ENCODE measurements around the gene KLF3. TPM values are rescaled to one million over a fixed set of nuclear protein-coding genes. Genes with fewer than 3 reads are reported as not detected.

KLF3 gene
- total RNA-seq, 1 experiment from 2014 or later: 14.6 TPM

DNA sequence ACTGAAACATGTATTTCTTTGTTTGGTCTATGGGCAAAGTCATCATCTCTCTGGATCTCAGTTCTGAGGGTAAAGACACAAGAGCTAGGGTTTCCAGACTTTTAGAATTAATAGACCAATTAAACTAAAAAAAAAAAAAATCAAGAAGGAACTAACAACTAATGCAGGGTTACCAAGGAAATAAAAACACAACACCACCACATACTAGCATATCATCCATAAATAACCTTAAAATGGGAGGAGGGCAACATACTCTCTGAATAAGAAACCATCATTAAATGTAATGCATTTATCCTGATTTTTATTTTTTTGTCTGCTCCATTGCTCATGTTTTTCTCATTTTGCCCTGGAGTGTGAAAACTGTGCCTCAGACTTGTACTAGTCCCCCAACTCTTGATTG is 33.5 kb upstream of the KLF3 start:
- Histone ChIP-seq H3K9me2 (replicated peaks; ENCODE audit: low read length) (no peaks in the 10 kb centered on the region), H2AFZ (ENCODE audit: low read length) (no peak overlapping the region), H3K4me1 (ENCODE audit: insufficient read depth, low read length) (no peaks in the 10 kb centered on the region; the same call in 1 of the 2 replicates), H3K9ac (ENCODE audit: low read length) (no peak overlapping the region), H3K27ac (ENCODE audit: low read length) (no peak overlapping the region), H3K4me2 (ENCODE audit: low read length) (no peak overlapping the region), H3K9me3 (ENCODE audit: low read length) (no peaks in the 10 kb centered on the region), H4K20me1 (ENCODE audit: low read length) (no peaks in the 10 kb centered on the region), H3F3A (ENCODE audit: low read length, unreplicated experiment) (no peaks in the 10 kb centered on the region), H3K36me3 (ENCODE audit: low read depth, low read length) (no peaks in the 10 kb centered on the region), H3K27me3 (ENCODE audit: low read length) (no peaks in the 10 kb centered on the region), H3K4me3 (ENCODE audit: low read length) (no peak overlapping the region), H3K79me2 (ENCODE audit: low read length) (no peaks in the 10 kb centered on the region)
- TF ChIP-seq CTCF (conservative IDR thresholded peaks at IDR 0.05; ENCODE audit: low read depth, low read length) (no peak), EZH2 (IDR thresholded peaks at IDR 0.05; ENCODE audit: low read length, unreplicated experiment) (no peak), EZH2phosphoT487 (IDR thresholded peaks at IDR 0.05; ENCODE audit: borderline replicate concordance, low read length) (no peak)
- CTCF ChIA-PET: no interaction called here
- ATAC-seq (no peak), DNase-seq (no peak)
- POLR2A ChIA-PET (ENCODE audit: unreplicated experiment): no interaction called here
- intact Hi-C loops (cut with micrococcal nuclease): no loop called here
- no TSS peak for BruUV-seq (replicated peaks)

GRCh38 chr4:38634047-38634759 is 29.8 kb upstream of the KLF3 start:
- Histone ChIP-seq H2AFZ (ENCODE audit: low read length) (no peak overlapping the region), H3K36me3 (ENCODE audit: low read depth, low read length) (no peaks in the 10 kb centered on the region), H3K79me2 (ENCODE audit: low read length) (no peaks in the 10 kb centered on the region), H3K9ac (ENCODE audit: low read length) (no peak overlapping the region), H3K27ac (ENCODE audit: low read length) (no peak overlapping the region), H3F3A (ENCODE audit: low read length, unreplicated experiment) (no peaks in the 10 kb centered on the region), H3K4me3 (ENCODE audit: low read length) (no peak overlapping the region), H3K4me2 (ENCODE audit: low read length) (no peak overlapping the region), H3K4me1 (ENCODE audit: insufficient read depth, low read length) (no peaks in the 10 kb centered on the region), H4K20me1 (ENCODE audit: low read length) (no peaks in the 10 kb centered on the region), H3K9me3 (ENCODE audit: low read length) (no peaks in the 10 kb centered on the region), H3K9me2 (replicated peaks; ENCODE audit: low read length) (no peaks in the 10 kb centered on the region), H3K27me3 (ENCODE audit: low read length) (no peaks in the 10 kb centered on the region)
- POLR2A ChIA-PET (ENCODE audit: unreplicated experiment): no interaction called here
- no peak for TF ChIP-seq EZH2phosphoT487 (IDR thresholded peaks at IDR 0.05; ENCODE audit: borderline replicate concordance, low read length)
- no peak for TF ChIP-seq CTCF (conservative IDR thresholded peaks at IDR 0.05; ENCODE audit: low read depth, low read length)
- no peak for TF ChIP-seq EZH2 (IDR thresholded peaks at IDR 0.05; ENCODE audit: low read length, unreplicated experiment)
- ATAC-seq (no peak), DNase-seq (no peak)
- no TSS peak for BruUV-seq (replicated peaks)
- intact Hi-C loops (cut with micrococcal nuclease): no loop called here
- CTCF ChIA-PET: no interaction called here

DNA sequence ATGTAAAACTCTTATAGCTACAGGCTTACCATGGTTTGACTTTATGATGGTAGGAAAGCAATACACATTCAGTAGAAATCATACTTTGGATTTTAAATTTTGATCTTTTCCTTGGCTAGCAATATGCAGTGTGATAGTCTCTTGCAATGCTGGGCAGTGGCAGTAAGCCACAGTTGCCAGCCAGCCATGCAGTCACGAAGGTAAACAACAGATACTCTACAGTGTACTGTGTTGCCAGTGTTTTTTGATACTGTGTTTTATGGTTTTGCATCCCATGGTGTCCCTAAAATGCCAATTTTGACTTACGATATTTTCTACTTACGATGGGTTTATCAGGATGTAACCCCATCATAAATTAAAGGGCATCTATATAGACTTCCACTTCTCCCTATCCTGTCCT is 24.8 kb upstream of the KLF3 start:
- H3K4me2 ChIP-seq (ENCODE audit: low read length): no peak overlapping the region
- H3K4me1 ChIP-seq (ENCODE audit: insufficient read depth, low read length): no peaks in the 10 kb centered on the region
- intact Hi-C loops (cut with micrococcal nuclease): no loop called here
- no peaks in the 10 kb centered on the region for H3F3A ChIP-seq (ENCODE audit: low read length, unreplicated experiment)
- H2AFZ ChIP-seq (ENCODE audit: low read length): no peak overlapping the region
- no peak overlapping the region for H3K4me3 ChIP-seq (ENCODE audit: low read length)
- H3K27me3 ChIP-seq (ENCODE audit: low read length): no peaks in the 10 kb centered on the region
- TF ChIP-seq EZH2 (IDR thresholded peaks at IDR 0.05; ENCODE audit: low read length, unreplicated experiment): no peak
- TF ChIP-seq EZH2phosphoT487 (IDR thresholded peaks at IDR 0.05; ENCODE audit: borderline replicate concordance, low read length): no peak
- TF ChIP-seq CTCF (conservative IDR thresholded peaks at IDR 0.05; ENCODE audit: low read depth, low read length): no peak
- BruUV-seq (replicated peaks): no TSS peak
- H3K36me3 ChIP-seq (ENCODE audit: low read depth, low read length): no peaks in the 10 kb centered on the region
- no peaks in the 10 kb centered on the region for H3K79me2 ChIP-seq (ENCODE audit: low read length)
- ChIA-PET CTCF (no interaction called here), POLR2A (ENCODE audit: unreplicated experiment) (no interaction called here)
- H3K9me3 ChIP-seq (ENCODE audit: low read length): no peaks in the 10 kb centered on the region
- no peak overlapping the region for H3K27ac ChIP-seq (ENCODE audit: low read length)
- ATAC-seq (no peak), DNase-seq (no peak)
- H3K9ac ChIP-seq (ENCODE audit: low read length): no peak overlapping the region
- no peaks in the 10 kb centered on the region for H4K20me1 ChIP-seq (ENCODE audit: low read length)
- H3K9me2 ChIP-seq (replicated peaks; ENCODE audit: low read length): no peaks in the 10 kb centered on the region
